ENCODE measurements around the gene NXPH2.

DNA sequence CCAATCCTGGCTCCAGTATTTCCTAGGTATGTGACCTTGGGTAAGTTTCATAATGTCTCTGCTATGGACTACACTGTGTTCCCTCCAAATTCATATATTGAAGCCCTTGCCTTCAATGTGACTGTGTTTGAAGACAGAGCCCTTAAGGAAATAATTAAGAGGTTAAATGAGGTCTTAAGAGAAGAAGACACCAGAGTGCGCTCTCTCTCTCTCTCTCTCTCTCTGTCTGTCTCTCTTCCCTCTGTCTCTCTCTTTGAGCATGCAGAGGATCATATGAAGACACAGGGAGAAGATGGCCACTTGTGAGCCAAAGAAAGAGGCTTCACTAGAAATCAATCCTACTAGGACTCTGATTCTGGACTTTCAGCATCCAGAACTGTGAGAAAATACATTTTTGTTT lies 52.2 kb downstream of the NXPH2 start:
- TF ChIP-seq, protein P1, sequence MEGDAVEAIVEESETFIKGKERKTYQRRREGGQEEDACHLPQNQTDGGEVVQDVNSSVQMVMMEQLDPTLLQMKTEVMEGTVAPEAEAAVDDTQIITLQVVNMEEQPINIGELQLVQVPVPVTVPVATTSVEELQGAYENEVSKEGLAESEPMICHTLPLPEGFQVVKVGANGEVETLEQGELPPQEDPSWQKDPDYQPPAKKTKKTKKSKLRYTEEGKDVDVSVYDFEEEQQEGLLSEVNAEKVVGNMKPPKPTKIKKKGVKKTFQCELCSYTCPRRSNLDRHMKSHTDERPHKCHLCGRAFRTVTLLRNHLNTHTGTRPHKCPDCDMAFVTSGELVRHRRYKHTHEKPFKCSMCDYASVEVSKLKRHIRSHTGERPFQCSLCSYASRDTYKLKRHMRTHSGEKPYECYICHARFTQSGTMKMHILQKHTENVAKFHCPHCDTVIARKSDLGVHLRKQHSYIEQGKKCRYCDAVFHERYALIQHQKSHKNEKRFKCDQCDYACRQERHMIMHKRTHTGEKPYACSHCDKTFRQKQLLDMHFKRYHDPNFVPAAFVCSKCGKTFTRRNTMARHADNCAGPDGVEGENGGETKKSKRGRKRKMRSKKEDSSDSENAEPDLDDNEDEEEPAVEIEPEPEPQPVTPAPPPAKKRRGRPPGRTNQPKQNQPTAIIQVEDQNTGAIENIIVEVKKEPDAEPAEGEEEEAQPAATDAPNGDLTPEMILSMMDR (IDR thresholded peaks at IDR 0.05) = no peak
- no peak for TF ChIP-seq POLR2AphosphoS5 (IDR thresholded peaks at IDR 0.05)
